Measurements from ENCODE around the gene ZNF511.

GRCh38 chr10:133309100-133309719, 496 bp downstream of the ZNF511 start:
- TF ChIP-seq POLR2A (IDR thresholded peaks at IDR 0.05) (no peak), CTCF (IDR thresholded peaks at IDR 0.05) (no peak)
